MG63 (cell line): ENCODE data around the gene ODF4. TPM values are rescaled to one million over a fixed set of nuclear protein-coding genes. Genes with fewer than 3 reads are reported as not detected.
"Not testable (repeated sequence)": the region's sequence is repeated elsewhere in the genome, so short reads cannot be mapped to it uniquely, and the experiment has no call there.

Experiments used
- DNase-seq: peaks from one replicate; pipeline ENCODE4 v3.0.0-alpha.2; 2020
- H3K27me3 ChIP-seq: fragments of 250-450 bp; sonication (Bioruptor Pico); 2 replicates; pipeline ENCODE4 v1.5.1; 2020; ENCODE audit warnings: mild to moderate bottlenecking, moderate library complexity
- H3K36me3 ChIP-seq: fragments of 250-450 bp; sonication (Bioruptor Pico); 2 replicates; pipeline ENCODE4 v1.5.1; 2020; ENCODE audit warnings: mild to moderate bottlenecking, moderate library complexity
- H3K4me3 ChIP-seq: fragments of 250-450 bp; sonication (Bioruptor Pico); 2 replicates; pipeline ENCODE4 v1.5.1; 2020; ENCODE audit warnings: mild to moderate bottlenecking, moderate library complexity
- H3K9me3 ChIP-seq: fragments of 250-450 bp; sonication (Bioruptor Pico); 2 replicates; pipeline ENCODE4 v1.5.1; 2020; ENCODE audit warnings: mild to moderate bottlenecking, moderate library complexity
- total RNA-seq: library from RNA; depleted of rRNA; stranded (reverse); fragments of >200 nt; shearing (Covaris generic); gene quantifications from 2 replicates; pipeline ENCODE4 v1.2.3, GENCODE V29; 2014; ENCODE audit warnings: low replicate concordance

The ODF4 gene
- total RNA-seq, 1 experiment from 2014 or later, result not detected

DNA sequence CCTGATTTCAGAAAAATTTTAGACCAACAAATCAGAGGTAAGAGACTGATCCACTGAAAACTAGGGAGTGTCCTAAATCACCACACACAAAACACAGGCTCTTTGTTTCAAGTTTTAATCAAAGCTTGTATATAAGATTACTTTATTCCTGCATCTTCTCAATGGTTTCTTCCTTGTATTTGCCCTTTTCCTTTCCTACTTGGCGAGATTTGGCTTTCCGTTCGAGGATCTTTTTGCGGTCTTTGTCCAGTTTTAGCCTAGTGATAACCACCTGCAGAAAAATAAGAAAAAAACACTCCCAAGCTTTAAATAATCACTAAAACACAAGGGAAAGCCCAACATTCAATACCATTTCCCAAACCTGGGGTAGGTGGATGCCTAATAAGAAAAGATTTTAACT, 37.8 kb downstream of the ODF4 start:
- Histone ChIP-seq H3K27me3 (no peaks in the 10 kb centered on the region), H3K4me3 (peak overlapping the region; percentile 54), H3K9me3 (no peaks in the 10 kb centered on the region), H3K36me3 (peaks cover 61% of the 10 kb centered on the region)
- DNase-seq, result no peak

DNA sequence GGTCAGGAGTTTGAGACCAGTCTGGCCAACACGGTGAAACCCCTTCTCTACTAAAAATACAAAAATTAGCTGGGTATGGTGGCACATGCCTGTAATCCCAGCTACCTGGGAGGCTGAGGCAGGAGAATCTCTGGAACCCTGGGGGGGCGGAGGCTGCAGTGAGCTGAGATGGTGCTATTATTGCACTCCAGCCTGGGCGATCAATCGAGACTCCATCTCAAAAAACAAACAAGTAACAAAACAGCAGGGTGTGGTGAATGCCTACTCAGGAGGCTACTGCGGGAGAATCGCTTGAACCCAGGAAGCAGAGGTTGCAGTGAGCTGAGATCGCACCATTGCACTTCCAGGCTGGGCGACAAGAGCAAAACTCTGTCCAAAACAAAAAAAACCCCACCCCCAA, 38.5 kb downstream of the ODF4 start:
- DNase-seq, H3K27me3 ChIP-seq, H3K9me3 ChIP-seq, H3K4me3 ChIP-seq: not testable (repeated sequence)
- peaks cover 64% of the 10 kb centered on the region for H3K36me3 ChIP-seq

DNA sequence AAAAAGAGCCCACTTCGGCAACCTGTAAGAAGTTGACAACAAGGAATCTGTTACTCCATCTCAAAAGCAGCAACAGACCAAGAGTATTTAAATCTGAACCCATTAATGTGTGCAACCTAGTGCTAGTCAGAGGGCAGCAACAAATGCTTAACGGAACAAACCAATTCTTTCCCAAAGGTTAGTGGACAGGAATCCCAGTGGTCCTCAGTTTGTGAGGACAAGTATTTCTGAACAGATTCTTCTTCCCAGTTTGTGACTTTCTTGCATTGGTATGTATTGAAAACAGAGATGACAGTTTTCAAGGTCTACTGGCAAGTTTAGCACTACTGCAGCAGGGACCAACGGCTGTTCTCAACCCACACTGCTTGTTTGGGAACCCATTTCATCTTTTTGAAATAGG, 40.4 kb downstream of the ODF4 start:
- H3K9me3 ChIP-seq, result no peaks in the 10 kb centered on the region
- H3K4me3 ChIP-seq, result peak overlapping the region; percentile 88
- no peak for DNase-seq
- peaks cover 64% of the 10 kb centered on the region for H3K36me3 ChIP-seq
- H3K27me3 ChIP-seq, result no peaks in the 10 kb centered on the region

DNA sequence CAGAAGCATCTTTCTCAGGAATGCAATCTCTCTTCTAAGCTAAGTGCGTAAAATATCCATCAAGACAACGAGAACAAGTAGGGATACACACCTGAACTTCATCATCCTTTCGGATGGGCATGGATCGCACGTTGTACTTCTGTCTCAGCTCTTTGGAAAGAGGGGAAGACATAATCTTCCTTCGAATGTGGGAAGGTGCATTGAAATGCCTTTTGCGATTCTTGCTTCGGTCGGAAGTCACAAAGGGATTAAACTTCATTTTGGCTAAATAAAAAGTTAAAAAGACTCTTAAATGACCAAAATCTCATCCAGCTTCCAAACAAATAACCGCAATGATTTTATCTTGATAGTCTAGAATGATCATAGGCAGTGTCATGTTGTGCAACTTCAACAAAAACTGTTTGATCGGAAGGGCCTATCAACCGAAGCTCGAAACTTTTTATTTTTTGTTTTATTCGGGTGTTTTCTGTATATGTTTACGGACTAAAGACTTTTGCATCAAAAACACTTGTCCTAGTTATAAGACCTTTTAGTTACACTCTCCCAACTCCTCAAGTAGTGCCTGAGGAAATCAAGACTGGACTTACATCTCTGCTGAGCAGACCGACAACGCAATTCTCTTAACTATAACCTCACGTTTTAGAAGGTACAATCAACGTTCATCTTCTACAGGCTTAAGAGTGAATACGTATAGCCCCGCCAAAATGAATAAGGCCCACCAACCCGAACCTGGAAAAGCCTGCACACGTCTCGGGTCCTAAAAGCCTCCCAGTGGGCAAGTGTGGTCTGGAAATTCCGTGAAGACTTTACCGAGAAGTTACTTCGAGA, 42.6 kb downstream of the ODF4 start:
- Histone ChIP-seq H3K36me3 (peaks cover 55% of the 10 kb centered on the region), H3K27me3 (no peaks in the 10 kb centered on the region), H3K4me3 (peak overlapping the region; percentile 88), H3K9me3 (no peaks in the 10 kb centered on the region)
- no peak for DNase-seq

- Histone ChIP-seq H3K27me3 (no peaks in the 10 kb centered on the region), H3K36me3 (peaks cover 49% of the 10 kb centered on the region), H3K4me3 (peak overlapping the region; percentile 88), H3K9me3 (no peaks in the 10 kb centered on the region)
- no peak for DNase-seq
Observed at GRCh38 chr17:8382880-8383142, 43.2 kb downstream of the ODF4 start.

DNA sequence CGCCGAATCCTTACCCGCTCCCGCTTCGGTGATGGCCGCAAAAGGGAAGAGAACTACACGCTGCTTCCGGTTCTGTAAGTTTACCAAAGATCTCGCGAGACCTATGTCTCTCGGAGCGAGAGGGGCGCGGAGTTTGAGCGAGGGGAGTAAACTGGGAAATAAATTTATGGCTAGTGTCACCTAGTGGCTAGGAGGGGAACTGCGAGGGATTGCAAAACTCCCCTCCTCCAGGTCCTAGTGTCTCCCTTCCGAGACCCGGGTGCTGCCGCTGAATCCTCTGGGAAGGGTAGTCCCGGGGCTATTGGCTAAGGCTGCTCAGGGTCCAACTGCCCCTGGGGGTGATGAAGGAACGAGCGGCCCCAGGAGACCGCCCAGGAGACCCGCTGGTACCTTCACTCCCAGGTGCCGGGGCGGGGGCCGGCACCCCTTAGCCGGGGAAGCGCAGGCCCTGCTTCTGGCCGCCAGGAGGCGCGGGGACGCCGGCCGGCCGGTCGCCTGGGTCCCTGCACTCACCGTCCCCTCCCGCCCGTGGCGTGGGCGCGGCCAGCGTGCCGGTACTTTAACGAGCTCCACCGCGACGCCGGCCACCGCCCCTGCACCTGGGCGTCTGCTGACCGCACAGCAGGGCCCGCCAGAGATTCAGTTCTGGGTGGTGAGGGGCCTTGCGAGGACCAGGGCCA, 43.6 kb downstream of the ODF4 start, which contains the start of gene RPL26:
TSS of gene RPL26 (minus strand) at position 51 of the 680 bp plus-strand sequence. CDS start 883 bp downstream, outside the sequence.
- Histone ChIP-seq H3K4me3 (peak within 1 kb of the TSS; percentile 88), H3K9me3 (no peaks in the 10 kb centered on the region), H3K27me3 (no peaks in the 10 kb centered on the region), H3K36me3 (peaks cover 45% of the 10 kb centered on the region)
- peak; percentile 96 for DNase-seq

- Histone ChIP-seq H3K4me3 (peak overlapping the region; percentile 88), H3K9me3 (no peaks in the 10 kb centered on the region)
Observed at GRCh38 chr17:8384801-8385378, 45.2 kb downstream of the ODF4 start.

GRCh38 chr17:8386841-8387240, 47.2 kb downstream of the ODF4 start:
- Histone ChIP-seq H3K27me3 (no peaks in the 10 kb centered on the region), H3K36me3 (peaks cover 9% of the 10 kb centered on the region), H3K9me3 (no peaks in the 10 kb centered on the region), H3K4me3 (no peak overlapping the region)
- DNase-seq, result no peak

More at GRCh38 chr17:8384801-8385378, 45.2 kb downstream of the ODF4 start:
- DNase-seq, result peak; percentile 85
- Histone ChIP-seq H3K27me3 (no peaks in the 10 kb centered on the region), H3K36me3 (peaks cover 29% of the 10 kb centered on the region)

- Histone ChIP-seq H3K36me3 (no peaks in the 10 kb centered on the region; the same call in 1 of the 2 replicates), H3K9me3 (no peaks in the 10 kb centered on the region), H3K4me3 (no peak overlapping the region), H3K27me3 (no peaks in the 10 kb centered on the region)
- DNase-seq, result no peak
Observed at GRCh38 chr17:8387914-8388651, 48.4 kb downstream of the ODF4 start.

DNA sequence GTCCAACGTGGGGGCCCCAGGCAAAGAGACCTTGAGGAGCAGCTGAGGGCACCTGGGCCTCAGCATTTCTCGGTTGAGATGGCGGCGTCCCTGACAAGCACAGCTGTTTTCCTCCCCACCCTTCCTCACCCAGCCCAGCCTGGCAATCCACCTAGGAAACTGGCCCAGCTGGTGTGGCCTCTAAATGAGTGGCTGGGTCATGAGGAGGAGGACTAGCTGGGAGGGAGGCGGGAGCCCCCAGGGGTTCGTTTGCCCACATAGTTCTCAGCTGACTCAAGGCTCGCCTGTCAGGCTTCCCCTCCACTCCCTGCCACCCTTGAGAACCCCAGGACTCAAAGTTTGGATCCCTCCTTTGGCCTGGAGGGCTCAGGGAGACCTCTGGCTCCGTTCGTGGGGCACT, 52.1 kb downstream of the ODF4 start:
- H3K27me3 ChIP-seq, result peaks cover 8% of the 10 kb centered on the region; the same call in 1 of the 2 replicates
- no peak overlapping the region for H3K4me3 ChIP-seq
- no peaks in the 10 kb centered on the region; the same call in 1 of the 2 replicates for H3K9me3 ChIP-seq
- H3K36me3 ChIP-seq, result no peaks in the 10 kb centered on the region
- peak; percentile 41 for DNase-seq

DNA sequence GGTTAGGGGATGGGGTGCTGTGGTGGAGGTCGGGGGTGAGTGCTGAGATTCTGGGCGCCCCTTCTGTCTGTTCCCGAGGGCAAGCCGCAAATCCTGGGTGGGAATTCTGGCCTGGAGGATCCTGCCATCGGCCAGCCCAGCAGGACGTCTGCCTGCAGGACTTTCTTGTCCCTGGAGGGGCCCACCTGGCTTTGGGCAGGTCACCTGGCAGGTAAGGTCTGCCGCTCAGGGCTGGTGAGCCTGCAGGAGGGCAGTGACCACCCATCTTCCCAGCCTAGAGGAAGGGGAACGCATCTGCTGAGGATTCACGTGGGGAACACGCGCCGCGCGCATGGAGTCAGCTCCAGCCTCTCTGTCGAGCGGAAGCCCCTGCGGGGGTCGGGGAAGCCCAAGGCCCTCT, 52.6 kb downstream of the ODF4 start:
- Histone ChIP-seq H3K9me3 (no peaks in the 10 kb centered on the region; the same call in 1 of the 2 replicates), H3K36me3 (no peaks in the 10 kb centered on the region), H3K4me3 (no peak overlapping the region), H3K27me3 (peaks cover 12% of the 10 kb centered on the region; the same call in 1 of the 2 replicates)
- DNase-seq, result no peak

DNA sequence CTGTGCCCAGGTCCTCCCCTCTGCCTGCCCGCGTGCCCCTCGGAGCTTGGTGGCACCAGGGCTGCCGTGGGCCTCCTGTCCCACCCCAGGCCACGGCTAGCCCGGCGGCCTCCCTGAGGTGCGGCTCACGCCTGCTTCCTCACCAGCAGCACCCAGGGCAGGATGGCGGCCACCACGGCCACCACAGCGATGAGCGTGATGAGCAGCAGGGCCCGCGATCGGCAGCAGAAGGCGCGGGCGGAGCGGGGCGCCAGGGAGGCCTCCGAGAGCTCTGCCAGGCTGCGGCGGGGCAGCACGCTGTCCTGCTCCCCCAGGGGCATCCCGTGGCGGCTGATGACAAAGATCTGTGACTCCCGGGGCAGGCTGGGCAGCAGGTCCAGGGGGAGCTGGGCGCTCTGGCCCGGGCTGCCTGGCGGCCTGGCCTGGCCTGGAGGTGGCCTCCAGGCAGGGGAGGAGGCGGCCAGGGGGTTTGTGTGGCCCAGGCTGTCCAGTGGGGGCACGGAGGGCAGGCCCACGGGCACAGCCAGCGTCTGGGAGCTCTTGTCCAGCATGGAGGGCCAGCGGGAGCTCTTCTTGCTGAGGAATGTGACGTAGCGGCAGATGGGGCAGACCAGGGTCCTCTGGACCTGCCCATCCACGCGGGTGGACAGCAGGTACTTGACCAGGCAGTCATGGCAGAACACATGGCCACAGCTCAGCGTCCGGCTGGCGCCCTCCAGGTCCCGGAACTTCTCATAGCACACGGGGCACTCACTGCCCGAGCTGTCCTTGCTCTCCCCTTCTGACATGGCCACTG, 53.2 kb downstream of the ODF4 start:
- no peak overlapping the region for H3K4me3 ChIP-seq
- no peaks in the 10 kb centered on the region; the same call in 1 of the 2 replicates for H3K9me3 ChIP-seq
- DNase-seq, result no peak
- H3K36me3 ChIP-seq, result no peaks in the 10 kb centered on the region
- H3K27me3 ChIP-seq, result peaks cover 17% of the 10 kb centered on the region

DNA sequence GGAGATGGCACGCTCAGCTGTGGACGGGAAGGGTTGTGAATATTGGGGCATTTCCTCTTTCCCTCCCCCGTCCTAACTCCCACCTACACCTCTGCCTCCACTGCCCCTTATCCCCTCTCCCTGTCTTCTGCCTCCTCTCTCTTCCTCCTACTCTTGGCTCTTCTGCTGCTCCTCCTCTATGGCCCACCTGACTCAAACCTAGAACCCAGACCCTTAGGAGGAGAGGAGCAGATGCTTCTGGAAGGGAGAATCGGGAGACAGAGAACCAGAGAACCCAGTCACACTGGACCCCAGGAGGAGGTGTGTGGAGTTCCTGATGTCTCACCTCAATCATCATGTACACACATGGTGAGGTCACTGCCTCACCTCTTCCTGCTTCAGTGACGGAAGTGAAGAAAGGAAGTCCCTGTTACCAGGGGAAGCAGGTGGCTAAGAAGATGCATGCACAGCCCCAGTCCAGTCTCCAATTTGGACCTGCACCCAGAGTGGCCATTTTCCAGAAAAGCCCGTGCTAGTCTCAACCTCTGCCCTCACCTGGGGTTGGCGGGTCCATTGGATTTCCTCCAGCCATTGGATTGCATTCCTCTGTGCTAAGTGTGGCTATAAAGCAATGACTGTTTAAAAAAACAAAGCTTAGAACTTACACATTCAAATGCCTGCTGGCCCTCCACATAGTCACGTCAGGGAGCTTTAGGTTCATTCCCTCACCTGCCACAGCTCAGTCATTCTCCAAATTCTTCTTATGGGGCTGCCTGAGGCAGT, 54.0 kb downstream of the ODF4 start:
- Histone ChIP-seq H3K4me3 (no peak overlapping the region), H3K36me3 (no peaks in the 10 kb centered on the region), H3K9me3 (no peaks in the 10 kb centered on the region; the same call in 1 of the 2 replicates), H3K27me3 (peaks cover 17% of the 10 kb centered on the region)
- peak; percentile 31 for DNase-seq

DNA sequence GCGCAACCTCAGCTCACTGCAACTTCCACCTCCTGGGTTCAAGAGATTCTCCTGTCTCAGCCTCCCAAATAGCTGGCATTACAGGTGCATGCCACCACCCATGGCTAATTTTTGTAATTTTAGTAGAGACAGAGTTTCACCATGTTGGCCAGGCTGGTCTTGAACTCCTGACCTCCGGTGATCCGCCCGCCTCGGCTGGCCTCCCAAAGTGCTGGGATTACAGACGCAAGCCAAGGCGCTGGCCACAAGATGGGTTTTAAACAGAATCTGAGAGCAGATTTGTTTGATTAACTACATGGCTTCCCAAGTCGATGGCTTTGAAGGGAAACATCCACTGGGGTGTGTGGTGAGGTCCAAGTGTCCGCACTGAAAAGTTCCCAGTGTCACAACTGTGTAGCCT, 54.9 kb downstream of the ODF4 start:
- H3K36me3 ChIP-seq, H3K9me3 ChIP-seq, DNase-seq, H3K4me3 ChIP-seq: not testable (repeated sequence)
- H3K27me3 ChIP-seq, result peaks cover 17% of the 10 kb centered on the region
